NCI-H187 treated with DMSO at 0.1 percent for 48 hours (cell line): ENCODE results near the gene GCN1.
A peak's percentile ranks its signal among the peaks of the same experiment; 100 is the strongest.

Experiments used
- DNase-seq: peaks from one replicate; lab custom pipeline; 2025; lab: John Stamatoyannopoulos, UW

The GCN1 gene

GRCh38 chr12:120093592-120094355, 100.7 kb downstream of the GCN1 start:
- DNase-seq: no peak

- DNase-seq: no peak
Observed at GRCh38 chr12:120093336-120093591, 101.3 kb downstream of the GCN1 start.

- DNase-seq: no peak
Observed at GRCh38 chr12:120092551-120093335, 101.8 kb downstream of the GCN1 start.

- no peak for DNase-seq
Observed at GRCh38 chr12:120091371-120092090, 103.0 kb downstream of the GCN1 start.

GRCh38 chr12:120090626-120091295, 103.8 kb downstream of the GCN1 start:
- DNase-seq: no peak

- no peak for DNase-seq
Observed at GRCh38 chr12:120090206-120090605, 104.3 kb downstream of the GCN1 start.

- DNase-seq: no peak
Observed at GRCh38 chr12:120089796-120090195, 104.7 kb downstream of the GCN1 start.

- DNase-seq: no peak
Observed at GRCh38 chr12:120089105-120089504, 105.4 kb downstream of the GCN1 start.

GRCh38 chr12:120086801-120087621, 107.5 kb downstream of the GCN1 start:
- DNase-seq: peak; percentile 96

GRCh38 chr12:120085920-120086645, 108.4 kb downstream of the GCN1 start:
- no peak for DNase-seq

- no peak for DNase-seq
Observed at GRCh38 chr12:120081641-120082040, 112.9 kb downstream of the GCN1 start.

GRCh38 chr12:120079411-120080400, 114.8 kb downstream of the GCN1 start:
- DNase-seq: no peak

GRCh38 chr12:120078868-120079267, 115.6 kb downstream of the GCN1 start:
- no peak for DNase-seq

GRCh38 chr12:120077260-120077659, 117.3 kb downstream of the GCN1 start:
- no peak for DNase-seq
